T-helper 2 cell treated with Interferon-gamma antibody and Interleukin-4, amounts not matched to agents 5 μg/mL and 100 μg/mL, for 36 hours (primary cell): ENCODE data around the gene MSX1.
"Not testable (repeated sequence)": the region's sequence is repeated elsewhere in the genome, so short reads cannot be mapped to it uniquely, and the experiment has no call there.

Experiments
- DNase-seq: peaks from one replicate; pipeline ENCODE4 v3.0.0; 2021; ENCODE audit warnings: low spot score
- H3K27ac Mint-ChIP-seq: one replicate; pipeline ENCODE4 v1.8.0; 2021; ENCODE audit warnings: mild to moderate bottlenecking, mixed read lengths
- H3K27me3 Mint-ChIP-seq: one replicate; pipeline ENCODE4 v1.8.0; 2021; ENCODE audit warnings: low read depth, mixed read lengths
- H3K36me3 Mint-ChIP-seq: one replicate; pipeline ENCODE4 v1.8.0; 2021; ENCODE audit warnings: low read depth, mixed read lengths
- H3K4me1 Mint-ChIP-seq: one replicate; pipeline ENCODE4 v1.8.0; 2021; ENCODE audit warnings: low read depth, mixed read lengths
- H3K4me3 Mint-ChIP-seq: one replicate; pipeline ENCODE4 v1.8.0; 2022; ENCODE audit warnings: mild to moderate bottlenecking, moderate library complexity, mixed read lengths
- H3K9me3 Mint-ChIP-seq: one replicate; pipeline ENCODE4 v1.8.0; 2021; ENCODE audit warnings: mixed read lengths

Gene MSX1

GRCh38 chr4:4859325-4859798 lies at the start of gene MSX1:
Gene MSX1 (plus strand): TSS chr4:4859665. CDS start chr4:4859900, 235 bp downstream.
- H3K27ac Mint-ChIP-seq, result peak within 1 kb of the TSS; percentile 26
- H3K4me3 Mint-ChIP-seq, result peak within 1 kb of the TSS; percentile 65
- H3K4me1 Mint-ChIP-seq, result peaks cover 7% of the 10 kb centered on the region
- H3K27me3 Mint-ChIP-seq, result peaks cover 81% of the 10 kb centered on the region
- H3K36me3 Mint-ChIP-seq, result no peaks in the 10 kb centered on the region
- peak; percentile 14 for DNase-seq
- no peaks in the 10 kb centered on the region for H3K9me3 Mint-ChIP-seq

- H3K27me3 Mint-ChIP-seq, result no peaks in the 10 kb centered on the region
- no peak overlapping the region for H3K27ac Mint-ChIP-seq
- no peaks in the 10 kb centered on the region for H3K36me3 Mint-ChIP-seq
- H3K4me3 Mint-ChIP-seq, result no peak overlapping the region
- no peaks in the 10 kb centered on the region for H3K9me3 Mint-ChIP-seq
- H3K4me1 Mint-ChIP-seq, result no peaks in the 10 kb centered on the region
- DNase-seq, result no peak
Observed at GRCh38 chr4:4810092-4810774, 49.2 kb upstream of the MSX1 start.

- H3K27me3 Mint-ChIP-seq, result no peaks in the 10 kb centered on the region
- DNase-seq, result no peak
- H3K36me3 Mint-ChIP-seq, result no peaks in the 10 kb centered on the region
- H3K27ac Mint-ChIP-seq, result no peak overlapping the region
- H3K4me1 Mint-ChIP-seq, result no peaks in the 10 kb centered on the region
- H3K9me3 Mint-ChIP-seq, result no peaks in the 10 kb centered on the region
- no peak overlapping the region for H3K4me3 Mint-ChIP-seq
Observed at GRCh38 chr4:4810778-4811177, 48.7 kb upstream of the MSX1 start.

- H3K9me3 Mint-ChIP-seq, result peaks cover 3% of the 10 kb centered on the region
- H3K4me3 Mint-ChIP-seq, result no peak overlapping the region
- H3K36me3 Mint-ChIP-seq, result no peaks in the 10 kb centered on the region
- no peaks in the 10 kb centered on the region for H3K27me3 Mint-ChIP-seq
- DNase-seq, result no peak
- no peak overlapping the region for H3K27ac Mint-ChIP-seq
- no peaks in the 10 kb centered on the region for H3K4me1 Mint-ChIP-seq
Observed at GRCh38 chr4:4812145-4812794, 47.2 kb upstream of the MSX1 start.

GRCh38 chr4:4818415-4819212 lies 40.9 kb upstream of the MSX1 start:
- Mint-ChIP-seq H3K27me3 (no peaks in the 10 kb centered on the region), H3K27ac (no peak overlapping the region), H3K36me3 (no peaks in the 10 kb centered on the region), H3K4me3 (no peak overlapping the region), H3K9me3 (peaks cover 7% of the 10 kb centered on the region), H3K4me1 (no peaks in the 10 kb centered on the region)
- DNase-seq, result no peak

GRCh38 chr4:4819213-4819606 lies 40.3 kb upstream of the MSX1 start:
- no peaks in the 10 kb centered on the region for H3K27me3 Mint-ChIP-seq
- peaks cover 7% of the 10 kb centered on the region for H3K9me3 Mint-ChIP-seq
- no peaks in the 10 kb centered on the region for H3K36me3 Mint-ChIP-seq
- no peak overlapping the region for H3K27ac Mint-ChIP-seq
- DNase-seq, result no peak
- no peaks in the 10 kb centered on the region for H3K4me1 Mint-ChIP-seq
- no peak overlapping the region for H3K4me3 Mint-ChIP-seq

- peaks cover 7% of the 10 kb centered on the region for H3K9me3 Mint-ChIP-seq
- DNase-seq, result no peak
Observed at GRCh38 chr4:4820261-4820660, 39.2 kb upstream of the MSX1 start.

GRCh38 chr4:4820739-4821138 lies 38.7 kb upstream of the MSX1 start:
- no peaks in the 10 kb centered on the region for H3K36me3 Mint-ChIP-seq

More at GRCh38 chr4:4820261-4820660, 39.2 kb upstream of the MSX1 start:
- Mint-ChIP-seq H3K27ac (no peak overlapping the region), H3K4me3 (no peak overlapping the region), H3K36me3 (no peaks in the 10 kb centered on the region), H3K27me3 (no peaks in the 10 kb centered on the region), H3K4me1 (no peaks in the 10 kb centered on the region)

GRCh38 chr4:4821577-4821976 lies 37.9 kb upstream of the MSX1 start:
- no peaks in the 10 kb centered on the region for H3K36me3 Mint-ChIP-seq
- no peak overlapping the region for H3K27ac Mint-ChIP-seq
- H3K4me1 Mint-ChIP-seq, result no peaks in the 10 kb centered on the region
- peaks cover 7% of the 10 kb centered on the region for H3K9me3 Mint-ChIP-seq
- DNase-seq, result no peak
- H3K27me3 Mint-ChIP-seq, result no peaks in the 10 kb centered on the region
- H3K4me3 Mint-ChIP-seq, result no peak overlapping the region

More at GRCh38 chr4:4820739-4821138, 38.7 kb upstream of the MSX1 start:
- no peak overlapping the region for H3K4me3 Mint-ChIP-seq
- no peaks in the 10 kb centered on the region for H3K4me1 Mint-ChIP-seq
- H3K27me3 Mint-ChIP-seq, result no peaks in the 10 kb centered on the region
- peaks cover 7% of the 10 kb centered on the region for H3K9me3 Mint-ChIP-seq
- no peak for DNase-seq
- no peak overlapping the region for H3K27ac Mint-ChIP-seq

- H3K27ac Mint-ChIP-seq, H3K36me3 Mint-ChIP-seq, H3K9me3 Mint-ChIP-seq: not testable (repeated sequence)
Observed at GRCh38 chr4:4822286-4822685, 37.2 kb upstream of the MSX1 start.

GRCh38 chr4:4823621-4824162 lies 35.8 kb upstream of the MSX1 start:
- no peak for DNase-seq
- Mint-ChIP-seq H3K4me1 (no peaks in the 10 kb centered on the region), H3K36me3 (no peaks in the 10 kb centered on the region), H3K4me3 (no peak overlapping the region), H3K27ac (no peak overlapping the region), H3K27me3 (no peaks in the 10 kb centered on the region), H3K9me3 (no peaks in the 10 kb centered on the region)

More at GRCh38 chr4:4822286-4822685, 37.2 kb upstream of the MSX1 start:
- DNase-seq, H3K4me1 Mint-ChIP-seq, H3K27me3 Mint-ChIP-seq, H3K4me3 Mint-ChIP-seq: not testable (repeated sequence)

GRCh38 chr4:4824232-4824631 lies 35.2 kb upstream of the MSX1 start:
- Mint-ChIP-seq H3K27me3 (no peaks in the 10 kb centered on the region), H3K4me3 (no peak overlapping the region), H3K36me3 (no peaks in the 10 kb centered on the region), H3K27ac (no peak overlapping the region), H3K9me3 (no peaks in the 10 kb centered on the region), H3K4me1 (no peaks in the 10 kb centered on the region)
- no peak for DNase-seq

- Mint-ChIP-seq H3K36me3 (no peaks in the 10 kb centered on the region), H3K9me3 (no peaks in the 10 kb centered on the region), H3K4me3 (no peak overlapping the region), H3K27me3 (peaks cover 3% of the 10 kb centered on the region), H3K27ac (no peak overlapping the region), H3K4me1 (no peaks in the 10 kb centered on the region)
- no peak for DNase-seq
Observed at GRCh38 chr4:4825431-4825830, 34.0 kb upstream of the MSX1 start.

GRCh38 chr4:4829837-4830236 lies 29.6 kb upstream of the MSX1 start:
- no peaks in the 10 kb centered on the region for H3K4me1 Mint-ChIP-seq
- H3K36me3 Mint-ChIP-seq, result no peaks in the 10 kb centered on the region
- H3K27ac Mint-ChIP-seq, result no peak overlapping the region
- H3K27me3 Mint-ChIP-seq, result peaks cover 3% of the 10 kb centered on the region
- no peak overlapping the region for H3K4me3 Mint-ChIP-seq
- DNase-seq, result no peak
- H3K9me3 Mint-ChIP-seq, result no peaks in the 10 kb centered on the region
